Coronary artery (tissue), 2 donors: ENCODE measurements around the gene USP10.

Experiments used
- DNase-seq: peaks from one replicate; pipeline ENCODE4 v3.0.0-alpha.2; 2017; ENCODE audit warnings: low spot score
- H3K27ac ChIP-seq, 2 donors: fragments of 200-600 bp; sonication (generic); one replicate each; pipeline ENCODE4 v1.5.1; 2016 to 2019
- H3K4me3 ChIP-seq: fragments of 200-600 bp; sonication (generic); 2 replicates; pipeline ENCODE4 v1.5.1; 2016; ENCODE audit warnings: mild to moderate bottlenecking, moderate library complexity
- TF ChIP-seq, protein P1 (sequence below): fragments of 200-600 bp; sonication (generic); IDR thresholded peaks from one replicate; pipeline ENCODE4 v1.5.1; 2019; ENCODE audit warnings: antibody characterized with exemption

USP10 gene

DNA sequence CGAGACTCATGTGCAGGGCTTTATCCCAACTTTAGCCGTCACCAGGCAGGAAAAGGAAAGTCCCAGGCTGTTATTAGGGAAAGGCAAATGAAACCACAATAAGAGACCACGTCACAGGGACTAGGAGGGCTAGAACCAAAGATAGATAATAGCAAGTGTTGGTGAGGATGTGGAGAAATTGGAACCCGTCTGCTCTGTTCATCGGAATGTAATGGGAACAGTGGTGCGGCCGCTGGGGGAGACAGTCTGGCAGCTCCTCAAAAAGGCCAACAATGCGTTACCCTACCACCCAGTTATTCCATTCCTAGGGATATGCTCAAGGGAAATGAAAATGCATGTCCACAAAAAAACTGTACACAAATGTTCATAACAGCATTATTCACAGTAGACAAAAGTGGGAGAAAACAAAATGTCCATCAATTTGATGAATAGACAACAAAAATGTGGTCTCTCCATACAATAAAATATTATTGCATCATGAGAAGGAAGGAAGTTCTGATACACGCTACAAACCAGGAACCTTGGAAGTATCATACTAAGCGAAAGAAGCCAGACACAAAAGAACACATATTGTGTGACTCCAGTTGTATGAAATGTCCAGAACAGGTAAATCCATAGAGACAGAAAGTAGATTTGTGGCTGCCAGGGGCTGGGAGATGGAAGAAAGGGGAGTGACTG is 19.5 kb upstream of the USP10 start:
- TF ChIP-seq, protein P1, sequence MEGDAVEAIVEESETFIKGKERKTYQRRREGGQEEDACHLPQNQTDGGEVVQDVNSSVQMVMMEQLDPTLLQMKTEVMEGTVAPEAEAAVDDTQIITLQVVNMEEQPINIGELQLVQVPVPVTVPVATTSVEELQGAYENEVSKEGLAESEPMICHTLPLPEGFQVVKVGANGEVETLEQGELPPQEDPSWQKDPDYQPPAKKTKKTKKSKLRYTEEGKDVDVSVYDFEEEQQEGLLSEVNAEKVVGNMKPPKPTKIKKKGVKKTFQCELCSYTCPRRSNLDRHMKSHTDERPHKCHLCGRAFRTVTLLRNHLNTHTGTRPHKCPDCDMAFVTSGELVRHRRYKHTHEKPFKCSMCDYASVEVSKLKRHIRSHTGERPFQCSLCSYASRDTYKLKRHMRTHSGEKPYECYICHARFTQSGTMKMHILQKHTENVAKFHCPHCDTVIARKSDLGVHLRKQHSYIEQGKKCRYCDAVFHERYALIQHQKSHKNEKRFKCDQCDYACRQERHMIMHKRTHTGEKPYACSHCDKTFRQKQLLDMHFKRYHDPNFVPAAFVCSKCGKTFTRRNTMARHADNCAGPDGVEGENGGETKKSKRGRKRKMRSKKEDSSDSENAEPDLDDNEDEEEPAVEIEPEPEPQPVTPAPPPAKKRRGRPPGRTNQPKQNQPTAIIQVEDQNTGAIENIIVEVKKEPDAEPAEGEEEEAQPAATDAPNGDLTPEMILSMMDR = no peak
- no peak for DNase-seq
- H3K4me3 ChIP-seq = no peak overlapping the region

DNA sequence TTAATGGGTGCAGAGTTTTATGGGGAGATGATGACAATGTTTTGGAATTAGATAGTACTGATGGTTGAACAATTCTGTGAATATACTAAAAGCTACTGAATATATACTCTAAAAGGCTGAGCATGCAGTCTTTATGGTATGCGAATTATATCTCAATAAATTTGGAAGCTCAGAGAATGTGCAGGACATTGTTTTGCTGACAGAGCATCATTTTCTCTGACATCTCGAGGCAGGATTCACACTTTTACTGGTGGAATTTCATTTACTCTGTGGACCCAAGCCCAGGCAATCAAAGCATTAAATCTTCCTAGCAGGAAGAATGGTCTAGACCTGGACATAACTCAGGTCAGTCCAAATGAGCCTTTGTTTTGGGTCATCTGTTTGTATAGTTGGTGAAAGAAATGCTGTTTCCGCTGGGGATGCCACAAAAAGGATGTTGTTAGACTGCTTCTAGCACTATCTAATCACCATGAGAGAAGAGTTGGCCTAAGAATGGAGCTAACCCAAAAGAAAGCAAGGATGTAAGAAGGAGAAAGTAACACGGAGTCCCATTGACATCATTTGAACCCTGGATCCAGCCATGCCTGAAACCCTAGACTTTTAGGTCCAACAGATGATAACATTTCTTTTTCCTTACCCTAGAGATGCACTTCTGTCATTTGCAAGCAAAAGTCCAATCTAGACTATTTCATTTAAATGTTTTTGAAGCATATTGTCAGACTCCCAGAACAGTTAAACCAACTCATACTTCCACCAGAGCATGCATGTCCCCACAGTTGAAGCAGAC is 18.8 kb upstream of the USP10 start:
- DNase-seq = no peak
- Histone ChIP-seq H3K27ac (no peak overlapping the region), H3K4me3 (no peak overlapping the region)
- TF ChIP-seq, protein P1 = no peak

More for the DNA sequence above, 19.5 kb upstream of the USP10 start:
- no peak overlapping the region for H3K27ac ChIP-seq

DNA sequence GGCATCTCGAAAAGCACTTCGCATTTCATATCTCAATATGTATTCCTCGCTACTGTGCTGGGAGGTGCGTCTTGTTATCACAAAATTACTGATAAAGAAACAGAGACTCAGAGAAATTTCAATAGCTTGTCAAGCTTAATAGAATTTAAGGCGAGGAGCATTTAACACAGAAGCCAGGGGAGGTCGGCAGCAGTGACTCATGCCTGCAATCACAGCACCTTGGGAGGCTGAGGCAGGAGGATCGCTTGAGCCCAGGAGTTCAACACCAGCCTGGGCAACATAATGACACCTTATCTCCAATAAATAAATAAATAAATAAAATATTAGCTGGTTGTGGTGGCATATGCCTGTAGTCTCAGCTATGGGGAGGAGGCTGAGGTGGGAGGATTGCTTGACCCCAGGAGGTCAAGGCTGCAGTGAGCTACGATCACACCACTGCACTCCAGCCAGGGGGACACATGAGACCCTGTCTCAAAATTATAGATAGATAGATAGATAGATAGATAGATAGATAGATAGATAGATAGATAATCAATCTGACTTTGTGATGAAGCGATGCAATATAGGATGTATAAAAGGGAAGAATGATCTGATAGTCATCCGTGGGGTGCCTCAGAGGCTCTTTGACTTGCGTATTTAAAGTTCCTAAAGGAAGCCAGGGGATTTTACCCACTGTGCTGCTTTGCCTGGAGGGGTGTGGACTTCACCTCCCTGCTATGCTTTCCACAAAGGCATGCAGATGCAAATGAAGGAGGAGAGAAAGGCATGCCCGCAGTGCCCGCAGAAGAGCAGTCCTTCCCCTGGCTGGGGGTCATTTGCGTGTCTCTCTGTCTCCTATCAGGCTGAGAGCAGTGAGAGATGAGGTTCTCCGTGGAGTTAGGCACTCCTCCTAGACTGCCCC is 15.9 kb upstream of the USP10 start:
- TF ChIP-seq, protein P1 = no peak
- no peak for DNase-seq
- Histone ChIP-seq H3K4me3 (no peak overlapping the region), H3K27ac (no peak overlapping the region)

DNA sequence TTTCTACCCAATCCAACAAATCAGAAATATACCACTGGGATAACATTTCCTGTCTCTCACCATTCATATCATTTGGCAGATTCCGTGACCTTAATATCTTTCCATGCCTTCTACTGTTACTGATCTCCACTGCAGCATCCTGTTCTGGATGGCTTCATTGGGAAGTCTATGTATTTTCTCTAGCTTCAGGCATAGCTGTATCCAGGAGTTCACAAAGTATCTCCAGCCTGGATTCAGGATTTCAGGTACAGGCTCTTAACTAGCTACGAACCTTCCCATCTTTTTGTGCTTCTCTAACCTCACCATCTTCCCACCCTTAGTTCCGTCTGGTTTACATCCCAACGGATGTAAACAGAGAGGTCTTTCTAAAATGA is 15.2 kb upstream of the USP10 start:
- no peak for DNase-seq
- Histone ChIP-seq H3K4me3 (no peak overlapping the region), H3K27ac (no peak overlapping the region)
- TF ChIP-seq, protein P1 = no peak

DNA sequence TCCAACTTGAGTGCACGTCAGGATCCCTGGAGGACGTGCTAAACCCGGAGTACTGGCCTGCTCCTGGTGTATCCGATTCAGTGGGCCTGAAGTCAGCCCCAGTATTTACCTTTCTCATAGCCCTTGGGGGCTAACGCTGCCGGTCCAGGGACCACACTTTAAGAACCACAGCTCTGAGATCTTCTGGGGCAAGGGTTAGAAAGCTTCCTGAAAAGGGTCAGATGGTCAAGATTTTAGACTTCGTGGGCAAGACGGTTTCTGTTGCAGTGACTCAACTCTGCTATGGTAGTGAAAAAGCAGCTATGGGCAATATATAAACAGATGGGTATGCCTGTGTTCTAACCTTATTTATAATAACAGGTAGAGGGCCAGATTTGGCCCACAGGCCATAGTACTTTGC is 14.6 kb upstream of the USP10 start:
- DNase-seq = no peak
- H3K4me3 ChIP-seq = no peak overlapping the region
- no peak overlapping the region for H3K27ac ChIP-seq
- TF ChIP-seq, protein P1 = no peak

DNA sequence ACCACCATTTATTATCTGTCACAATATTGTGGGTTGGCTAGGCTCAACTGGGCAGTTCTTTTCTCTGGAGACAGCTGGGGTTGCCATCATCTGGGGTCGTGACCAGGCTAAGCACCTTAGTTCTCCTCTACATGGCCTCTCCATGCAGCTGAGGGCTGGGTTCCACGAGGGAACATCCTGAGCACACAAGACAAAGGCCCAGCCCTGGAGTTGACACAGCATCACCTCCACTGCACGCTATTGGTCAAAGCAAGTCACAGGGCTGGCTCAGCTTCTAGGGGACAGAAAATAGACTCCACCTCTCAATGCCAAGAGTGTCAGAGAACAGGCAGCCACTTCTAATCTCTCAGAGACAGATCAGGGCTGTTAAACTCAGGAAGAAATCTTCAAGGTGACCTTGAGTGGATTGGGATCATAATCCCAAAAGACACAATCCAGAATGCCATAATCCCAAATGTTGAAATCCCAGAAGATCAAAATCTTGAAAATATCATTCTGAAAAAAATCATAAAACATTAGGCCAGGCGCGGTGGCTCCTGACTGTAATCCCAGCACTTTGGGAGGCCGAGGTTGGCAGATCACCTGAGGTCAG is 13.0 kb upstream of the USP10 start:
- Histone ChIP-seq H3K4me3 (no peak overlapping the region), H3K27ac (no peak overlapping the region)
- DNase-seq = no peak
- TF ChIP-seq, protein P1 = no peak
